ENCODE data around the gene CTNNBL1.
"Not testable (repeated sequence)": the region's sequence is repeated elsewhere in the genome, so short reads cannot be mapped to it uniquely, and the experiment has no call there.

CTNNBL1 gene

DNA sequence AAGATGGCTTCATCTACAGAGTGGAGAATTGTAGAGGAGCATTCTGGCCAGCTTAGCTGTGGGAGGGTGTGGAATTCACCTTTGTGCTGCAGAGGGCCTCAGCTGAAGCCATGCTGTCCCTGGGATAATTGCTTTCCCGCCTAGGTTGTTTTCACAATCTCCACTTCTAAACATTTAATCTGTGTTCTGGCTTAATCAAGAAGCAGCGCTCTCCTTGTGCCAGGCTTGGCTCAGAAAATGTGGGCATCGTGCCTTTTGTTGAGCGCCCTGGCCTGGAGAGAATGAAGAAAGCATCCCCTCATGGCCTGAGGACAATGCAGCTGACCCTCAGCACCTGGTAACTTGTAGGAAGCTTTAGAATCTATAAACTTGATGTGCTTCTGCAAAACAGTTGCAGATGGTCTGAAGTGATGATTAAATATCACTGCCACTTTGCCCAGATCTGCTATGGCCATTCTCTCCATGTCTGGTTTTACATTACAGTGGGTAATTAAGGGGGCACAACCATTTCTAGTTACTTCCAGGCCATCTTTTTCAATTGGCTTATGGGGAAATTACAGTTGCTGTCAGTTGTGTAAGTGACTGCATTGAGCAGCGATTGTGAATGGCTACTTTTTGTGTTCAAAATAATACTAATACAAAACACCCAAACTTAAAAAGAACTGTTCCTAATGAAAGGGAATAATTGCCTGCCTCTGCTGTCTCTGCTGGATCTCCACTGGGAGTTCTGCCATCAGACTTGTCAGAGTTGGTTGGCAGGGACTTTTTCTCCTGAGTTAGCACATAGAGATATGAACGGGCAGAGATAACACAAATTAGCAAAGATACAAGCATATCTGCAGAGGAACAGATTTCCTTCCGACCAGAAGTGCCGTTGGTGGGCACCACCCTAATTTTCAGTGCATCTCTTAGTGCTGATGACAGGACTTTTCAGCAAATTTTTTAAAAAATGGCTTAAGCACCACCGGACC, 18.4 kb downstream of the CTNNBL1 start:
- no peak for DNase-seq (ENCODE audit: low read depth)

DNA sequence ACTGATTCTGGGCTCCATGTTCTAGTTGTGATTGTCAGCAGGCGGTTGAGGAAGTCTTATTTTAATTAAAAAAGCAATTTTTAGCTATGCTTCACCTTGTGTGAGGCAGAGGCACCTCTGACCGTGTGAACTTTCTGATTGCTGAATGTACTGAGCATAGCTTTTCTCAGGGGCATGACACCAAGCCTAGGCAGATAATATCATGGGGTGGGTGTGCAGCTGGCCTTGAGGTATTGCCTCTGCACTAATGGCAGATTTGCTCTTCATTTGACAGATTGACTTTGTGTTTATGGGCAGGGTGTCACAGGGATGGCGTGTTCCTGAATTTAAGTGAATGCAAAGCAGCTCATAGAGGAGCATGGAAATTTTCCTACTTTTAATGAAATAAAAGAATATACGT, 19.6 kb downstream of the CTNNBL1 start:
- DNase-seq (ENCODE audit: low read depth) = no peak

DNA sequence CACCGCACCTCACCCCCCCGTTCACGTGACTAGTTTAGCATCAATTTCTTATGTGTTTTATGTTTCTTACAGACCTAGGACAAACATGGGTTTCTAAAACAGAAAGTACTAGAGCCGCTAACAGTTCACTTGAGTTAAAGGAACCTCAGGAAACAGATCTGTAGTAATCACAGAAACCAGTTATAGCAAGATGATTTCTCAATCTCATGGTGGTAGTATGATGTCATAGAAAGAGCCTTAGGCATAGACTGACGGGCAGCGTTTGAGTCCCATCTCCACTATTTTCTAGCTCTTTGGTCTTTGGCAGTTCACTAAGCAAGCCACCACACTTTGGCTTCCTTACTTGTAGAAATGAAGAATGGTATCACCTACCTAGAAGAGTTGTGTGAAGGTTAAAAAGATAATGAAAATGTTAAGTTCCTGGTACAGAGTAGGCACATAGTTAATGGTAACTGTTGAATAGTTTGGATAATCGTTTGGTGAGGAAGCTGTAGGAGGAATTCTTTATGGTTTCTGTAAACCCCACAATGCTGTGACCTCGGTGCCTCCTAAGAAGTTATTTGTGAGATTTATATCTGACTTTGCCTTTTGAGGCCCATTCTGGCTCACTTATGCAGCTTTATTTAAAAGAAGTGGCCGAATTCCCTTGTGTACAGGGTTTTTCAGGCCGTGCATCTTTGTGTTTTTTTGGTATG, 21.3 kb downstream of the CTNNBL1 start:
- no peak for DNase-seq (ENCODE audit: low read depth)

DNA sequence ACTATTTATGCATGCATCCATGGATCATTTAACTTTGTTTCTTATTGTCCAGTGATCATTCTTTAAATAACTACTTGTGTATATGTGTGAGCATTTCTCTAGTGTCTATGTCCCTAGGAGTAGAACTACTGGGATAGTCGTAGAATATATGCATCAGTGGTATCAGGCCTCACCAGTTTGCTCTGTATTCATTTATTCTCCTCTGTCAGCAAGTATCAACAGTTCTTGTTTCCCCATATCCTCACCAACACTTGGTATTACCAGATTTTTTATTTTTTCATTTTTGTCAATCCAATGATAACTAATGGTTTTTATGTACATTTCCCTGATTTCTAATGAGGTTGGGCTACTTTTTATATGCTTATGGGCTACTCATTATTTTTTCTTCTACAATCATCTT, 27.9 kb downstream of the CTNNBL1 start:
- DNase-seq (ENCODE audit: low read depth) = no peak

DNA sequence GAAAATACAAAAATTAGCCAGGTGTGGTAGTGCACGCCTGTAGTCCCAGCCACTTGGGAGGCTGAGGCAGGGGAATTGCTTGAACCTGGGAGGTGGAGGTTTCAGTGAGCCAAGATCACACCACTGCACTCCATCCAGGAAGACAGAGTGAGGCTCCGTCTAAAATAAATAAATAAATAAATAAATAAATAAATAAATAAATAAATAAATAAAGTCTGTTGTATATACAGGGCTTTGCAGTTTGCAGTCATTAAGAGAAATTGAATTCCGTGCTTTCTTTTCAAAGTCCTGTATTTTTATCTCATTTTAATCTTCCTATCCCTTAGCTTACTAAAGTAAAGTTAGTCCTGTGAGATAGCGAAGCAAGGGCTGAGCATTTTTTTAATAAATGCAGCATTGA, 28.5 kb downstream of the CTNNBL1 start:
- DNase-seq (ENCODE audit: low read depth) = not testable (repeated sequence)

DNA sequence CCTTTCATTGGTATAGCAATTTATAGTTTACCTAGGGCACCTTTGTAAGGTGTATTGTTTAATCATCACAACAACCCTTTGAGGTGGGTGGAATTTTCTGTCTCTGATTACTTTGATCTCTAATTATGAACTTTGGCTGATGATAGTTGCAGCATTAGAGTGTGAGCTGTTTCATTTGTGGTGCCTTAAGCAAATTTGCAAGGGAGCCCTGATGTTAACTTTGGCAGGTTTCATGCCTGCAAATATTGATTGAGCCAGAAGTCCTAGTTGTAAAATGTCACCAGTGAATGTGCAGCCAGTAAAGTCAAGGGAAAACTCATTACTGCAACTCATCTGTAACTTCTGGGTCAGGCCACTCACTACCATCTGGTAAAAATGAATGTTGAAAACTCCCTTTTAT, 29.8 kb downstream of the CTNNBL1 start:
- DNase-seq (ENCODE audit: low read depth) = no peak

DNA sequence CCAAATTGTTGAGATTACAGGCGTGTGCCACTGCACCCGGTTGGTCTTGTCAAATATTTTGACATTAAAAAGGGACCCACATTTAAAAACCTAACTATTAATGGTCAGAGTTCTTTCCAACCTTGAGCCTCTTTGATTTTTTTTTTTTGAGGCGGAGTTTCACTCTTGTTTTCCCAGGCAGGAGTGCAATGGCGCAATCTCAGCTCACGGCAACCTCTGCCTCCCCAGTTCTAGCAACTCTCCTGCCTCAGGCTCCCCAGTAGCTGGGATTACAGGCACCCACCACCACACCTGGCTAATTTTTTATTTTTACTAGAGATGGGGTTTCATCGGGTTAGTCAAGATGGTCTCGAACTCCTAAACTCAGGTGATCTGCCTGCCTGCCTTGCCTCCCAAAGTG, 31.3 kb downstream of the CTNNBL1 start:
- DNase-seq (ENCODE audit: low read depth) = no peak

DNA sequence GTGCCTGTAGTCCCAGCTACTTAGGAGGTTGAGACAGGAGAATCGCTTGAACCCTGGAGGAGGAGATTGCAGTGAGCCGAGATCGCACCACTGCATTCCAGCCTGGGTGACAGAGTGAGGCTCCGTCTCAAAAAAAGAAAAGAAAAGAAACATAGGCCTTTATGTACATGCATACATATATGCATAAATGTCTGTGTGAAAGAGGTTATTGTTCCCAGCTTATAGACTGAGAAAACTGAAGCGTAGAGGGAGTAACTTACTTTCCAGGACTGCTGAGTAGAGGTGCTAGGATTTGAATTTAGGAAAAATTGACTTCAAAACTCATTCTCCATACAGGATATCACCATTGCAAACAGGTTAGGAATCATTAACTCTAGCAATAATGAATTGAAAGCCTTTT, 32.0 kb downstream of the CTNNBL1 start:
- DNase-seq (ENCODE audit: low read depth) = no peak

DNA sequence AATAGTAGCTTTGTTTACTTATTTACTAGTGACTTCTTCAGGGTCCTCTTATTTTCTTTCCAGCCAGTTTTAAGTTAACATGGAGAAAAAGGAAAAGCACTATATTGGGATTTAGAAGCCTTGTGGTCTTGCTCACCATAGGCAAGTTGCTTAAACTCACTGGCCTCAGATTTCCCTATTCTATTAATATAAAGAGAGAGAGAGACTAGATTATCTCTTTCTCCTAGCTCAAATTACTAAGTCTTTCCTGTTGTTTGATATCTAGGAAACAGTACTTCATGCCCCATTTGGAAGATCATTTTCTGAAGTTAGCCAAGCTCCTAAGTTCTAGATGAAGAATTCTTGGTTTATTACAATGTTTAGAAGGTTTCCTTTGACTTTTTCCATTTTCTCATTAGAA, 32.5 kb downstream of the CTNNBL1 start:
- DNase-seq (ENCODE audit: low read depth) = no peak

DNA sequence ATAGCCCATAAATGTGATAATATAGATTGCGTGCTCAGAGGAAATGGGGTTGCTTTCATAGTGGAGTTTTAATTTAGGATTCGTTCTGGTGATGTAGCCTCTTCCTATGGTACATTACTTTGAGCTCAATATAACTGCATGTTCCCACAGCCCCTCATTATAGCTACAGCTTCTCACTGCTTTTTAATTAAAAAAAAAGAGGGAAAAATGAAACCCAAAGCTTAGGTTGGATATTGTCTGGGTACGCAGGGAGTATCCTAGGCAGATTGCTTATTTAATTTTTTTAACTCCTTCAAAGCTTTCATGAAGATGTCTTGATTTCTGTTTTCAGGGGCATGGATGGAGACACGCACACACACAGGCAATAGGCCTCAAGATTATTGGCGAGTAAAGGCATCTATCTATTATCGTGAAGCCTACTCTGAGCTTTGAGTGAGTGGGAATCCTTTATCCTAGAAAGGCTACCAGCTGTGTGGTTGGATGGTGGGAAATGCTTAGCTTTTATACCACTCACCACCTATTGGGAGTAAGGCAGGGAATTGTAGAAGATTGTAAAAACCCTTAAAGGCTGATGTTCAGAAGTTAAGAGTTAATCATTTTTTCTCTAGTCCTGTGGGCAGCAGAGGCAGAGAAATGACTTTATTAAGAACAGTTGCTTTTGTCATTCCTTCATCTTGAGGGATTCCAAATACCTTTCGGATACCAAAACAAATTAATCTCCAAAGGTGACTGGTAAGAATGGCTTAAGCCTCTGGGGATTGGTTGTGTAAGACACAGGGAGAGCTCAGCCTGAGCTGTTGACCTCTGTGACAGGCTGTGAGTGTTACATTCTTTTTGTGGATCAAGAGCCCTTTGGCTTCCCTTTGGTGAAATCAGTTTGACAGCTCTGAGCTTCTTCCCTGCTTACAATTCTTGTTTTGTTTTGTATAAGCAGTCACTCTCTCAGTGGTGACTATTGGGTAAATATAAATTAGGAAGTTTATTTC, 33.4 kb downstream of the CTNNBL1 start:
- DNase-seq (ENCODE audit: low read depth) = no peak

DNA sequence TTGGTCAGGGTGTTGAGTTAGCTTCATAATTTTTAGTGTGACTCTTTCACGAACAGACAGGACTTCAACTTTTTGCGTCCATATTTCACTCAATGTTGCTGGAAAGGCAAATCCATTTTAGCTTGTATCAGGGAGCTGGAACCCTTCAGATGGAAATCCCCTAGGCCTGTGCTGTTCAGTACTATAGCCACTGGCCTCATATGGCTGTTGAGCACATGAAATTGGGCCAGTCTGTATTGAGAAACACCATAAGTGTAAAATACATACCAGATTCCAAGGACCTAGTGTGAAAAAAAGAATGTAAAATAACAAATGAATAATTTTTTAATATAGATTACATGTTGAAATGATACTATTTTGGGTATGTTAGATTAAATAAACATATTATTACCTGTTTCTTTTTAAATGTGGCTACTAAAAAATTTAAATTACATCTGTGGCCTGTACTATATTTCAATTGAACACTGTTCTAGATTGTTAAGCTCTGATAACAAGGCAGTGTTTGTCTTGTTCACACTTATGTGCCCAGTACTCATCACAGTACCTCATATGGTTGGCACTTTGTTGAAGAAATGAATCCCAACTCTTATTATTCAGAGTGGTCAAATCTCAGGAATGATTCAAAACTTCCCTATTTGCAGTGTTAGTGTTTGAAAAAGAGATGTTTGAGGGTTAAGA, 34.3 kb downstream of the CTNNBL1 start:
- DNase-seq (ENCODE audit: low read depth) = no peak

DNA sequence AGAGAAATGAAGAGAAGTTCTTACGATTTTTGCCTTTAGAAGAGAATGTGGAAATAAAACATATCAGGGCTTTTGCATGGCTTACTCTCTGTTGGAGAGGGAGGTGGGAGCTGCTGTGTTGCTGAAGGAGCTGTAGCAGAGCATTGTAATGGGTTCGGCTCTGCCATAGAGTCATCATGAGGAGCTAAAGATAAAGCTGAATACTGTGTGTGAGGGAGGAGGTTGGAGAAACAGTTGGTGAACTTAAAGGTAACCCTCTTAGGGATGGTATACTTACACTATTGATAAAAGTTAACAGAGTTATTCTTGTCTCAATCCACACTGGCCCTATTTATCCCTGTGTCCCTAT, 34.8 kb downstream of the CTNNBL1 start:
- no peak for DNase-seq (ENCODE audit: low read depth)

DNA sequence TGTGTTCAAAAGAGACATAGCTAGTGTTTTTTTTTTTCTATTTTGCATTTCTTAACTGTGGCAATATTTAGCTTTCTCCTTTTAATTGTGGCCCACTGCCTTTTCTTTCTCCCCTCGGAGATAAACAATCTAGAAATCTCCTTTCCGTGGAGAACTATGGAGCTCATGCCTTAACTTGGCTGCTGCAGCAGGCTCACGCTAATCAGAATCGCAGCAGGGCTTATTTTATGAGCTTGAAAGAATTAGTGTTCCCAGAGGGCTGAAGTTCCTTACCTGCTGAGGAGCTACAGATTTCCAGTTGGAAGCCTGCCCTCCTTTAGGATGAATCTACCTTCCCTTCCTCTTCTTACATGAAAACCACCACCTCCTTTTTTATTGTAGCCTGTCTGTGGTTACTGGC, 35.6 kb downstream of the CTNNBL1 start:
- DNase-seq (ENCODE audit: low read depth) = no peak

DNA sequence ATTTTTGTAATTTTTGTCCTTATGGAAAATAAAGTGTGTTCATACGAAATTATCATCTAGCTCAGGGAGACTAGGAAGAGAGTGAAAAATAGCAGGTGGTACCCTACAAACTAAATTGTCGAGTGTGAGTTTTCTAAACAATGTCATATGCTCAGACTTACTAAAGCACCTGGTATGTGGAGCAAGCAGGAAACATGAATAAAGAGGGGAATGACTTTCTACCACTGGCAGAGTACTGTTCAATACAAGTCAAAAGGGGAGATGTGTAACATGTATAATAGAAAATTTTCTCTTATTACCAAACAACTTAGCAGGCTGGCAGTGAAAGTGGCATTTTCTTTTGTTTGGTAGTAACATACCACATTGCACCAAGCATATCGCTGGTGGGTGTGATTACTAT, 36.1 kb downstream of the CTNNBL1 start:
- DNase-seq (ENCODE audit: low read depth) = no peak

DNA sequence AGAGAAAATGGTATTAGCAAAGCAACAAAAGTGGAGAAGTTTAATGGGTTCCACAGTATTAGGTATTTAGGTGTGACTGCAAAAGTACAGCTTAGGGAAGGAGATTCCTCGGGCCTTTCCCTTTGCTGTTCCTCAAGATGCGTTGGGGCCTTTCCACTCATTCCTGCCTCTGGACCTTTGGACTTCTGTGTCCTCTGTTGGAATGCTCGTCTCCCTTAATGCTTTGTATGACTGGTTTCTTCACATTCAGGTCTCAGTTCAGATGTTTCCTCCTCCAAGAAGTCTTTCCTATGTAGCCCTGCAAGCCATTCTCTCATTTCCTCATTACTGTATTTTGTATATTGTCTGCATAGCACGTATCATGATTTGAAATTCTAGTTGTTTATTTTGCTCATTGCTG, 39.6 kb downstream of the CTNNBL1 start:
- DNase-seq (ENCODE audit: low read depth) = no peak

DNA sequence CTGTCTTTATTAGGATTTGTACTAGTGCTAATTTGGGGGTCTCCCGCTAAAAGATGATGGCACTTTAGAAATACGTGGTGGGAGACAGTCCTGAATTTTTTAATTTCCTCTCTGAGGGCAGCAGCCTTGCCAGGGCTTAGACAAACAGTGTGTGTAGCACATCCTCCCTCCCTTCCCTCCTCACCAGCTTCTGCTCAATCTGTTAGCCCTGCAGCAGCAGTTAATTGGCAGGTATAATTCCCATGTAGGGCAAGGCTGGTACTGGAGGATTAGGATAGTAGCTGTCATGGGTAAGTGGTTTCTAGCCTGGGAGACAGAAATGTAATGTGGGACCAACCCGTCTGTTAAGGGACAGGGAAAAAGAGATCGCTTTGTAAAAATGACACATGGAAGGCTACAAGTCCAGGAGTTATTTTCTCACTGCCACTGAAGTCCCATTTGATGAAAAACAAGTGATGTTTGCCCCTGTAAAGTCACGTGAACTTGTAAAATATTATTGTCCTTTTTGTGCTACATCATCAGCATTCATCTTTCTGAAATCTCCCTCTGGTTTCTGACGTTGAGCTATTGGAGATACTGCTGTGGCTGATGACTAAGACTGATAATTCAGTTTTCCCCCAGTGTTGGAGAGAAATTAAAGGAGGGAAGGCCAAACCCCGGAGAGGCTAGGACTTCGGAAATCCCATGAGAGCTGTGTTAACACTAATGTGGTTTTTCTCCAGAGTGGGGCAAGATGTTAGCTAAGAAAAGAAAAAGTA, 40.6 kb downstream of the CTNNBL1 start:
- no peak for DNase-seq (ENCODE audit: low read depth)

DNA sequence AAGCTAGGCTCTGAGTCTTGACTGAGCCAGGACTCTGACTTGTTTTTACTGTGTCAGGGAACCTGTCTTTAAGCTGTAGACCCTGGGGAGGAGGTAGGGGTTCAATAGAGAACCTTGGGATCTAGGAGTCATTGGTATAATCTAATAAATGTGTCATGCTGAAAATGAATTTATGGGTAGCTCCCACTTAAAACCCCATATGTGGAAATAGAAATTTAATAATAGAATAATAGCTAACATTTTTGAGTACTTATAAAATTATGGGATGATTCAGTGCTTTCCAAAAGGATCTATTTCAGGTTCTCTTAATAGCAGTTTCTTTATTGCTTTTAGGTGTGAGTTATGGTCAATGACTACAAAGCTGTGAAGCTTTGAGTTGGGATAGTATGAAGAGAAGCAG, 41.7 kb downstream of the CTNNBL1 start:
- DNase-seq (ENCODE audit: low read depth) = no peak

DNA sequence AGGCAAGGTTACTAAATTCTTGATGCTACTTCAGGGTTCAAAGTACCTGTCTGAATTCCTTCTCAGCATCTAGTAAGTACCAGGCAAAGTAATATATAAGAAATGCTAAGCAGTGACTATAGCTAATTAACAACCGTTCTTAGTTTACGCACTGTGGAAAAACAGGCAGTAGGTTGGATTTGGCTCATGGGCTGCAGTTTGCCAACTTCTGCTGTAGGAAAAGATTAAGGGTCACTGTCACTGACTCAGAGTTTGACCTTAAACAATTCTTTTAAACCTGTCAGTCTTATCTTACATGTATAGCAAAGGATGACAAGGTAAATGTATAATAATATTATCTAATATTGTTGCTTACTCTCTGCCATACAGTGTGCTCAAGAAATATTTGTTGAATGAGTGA, 42.3 kb downstream of the CTNNBL1 start:
- DNase-seq (ENCODE audit: low read depth) = no peak

DNA sequence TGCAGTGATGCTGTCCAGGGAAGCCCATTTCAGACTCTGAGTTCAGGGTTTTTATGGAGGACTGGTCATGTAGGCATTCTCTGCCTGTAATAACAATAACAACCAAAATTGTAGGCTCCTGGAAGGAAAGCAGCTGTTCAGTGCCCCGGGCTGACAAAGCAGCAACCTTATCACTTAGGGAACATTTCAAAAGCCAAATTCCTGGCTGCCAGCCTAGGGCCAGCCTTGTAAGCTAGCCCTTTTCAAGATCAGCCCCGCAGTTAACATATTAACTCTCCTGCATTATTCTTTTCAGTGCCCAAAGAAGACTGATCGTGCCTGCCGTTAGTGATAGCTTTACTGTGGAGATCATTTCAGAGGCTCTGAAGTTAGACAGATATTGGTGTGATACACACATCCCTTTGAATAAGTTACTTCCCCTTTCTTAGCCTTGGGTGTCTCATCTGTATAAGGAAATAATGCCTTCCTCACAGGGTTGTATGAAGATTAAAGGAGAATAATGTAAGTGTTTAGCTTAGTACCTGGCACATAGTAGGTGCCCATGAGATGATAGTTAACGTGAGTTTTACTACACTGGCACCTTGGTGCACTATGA, 44.1 kb downstream of the CTNNBL1 start:
- no peak for DNase-seq (ENCODE audit: low read depth)

DNA sequence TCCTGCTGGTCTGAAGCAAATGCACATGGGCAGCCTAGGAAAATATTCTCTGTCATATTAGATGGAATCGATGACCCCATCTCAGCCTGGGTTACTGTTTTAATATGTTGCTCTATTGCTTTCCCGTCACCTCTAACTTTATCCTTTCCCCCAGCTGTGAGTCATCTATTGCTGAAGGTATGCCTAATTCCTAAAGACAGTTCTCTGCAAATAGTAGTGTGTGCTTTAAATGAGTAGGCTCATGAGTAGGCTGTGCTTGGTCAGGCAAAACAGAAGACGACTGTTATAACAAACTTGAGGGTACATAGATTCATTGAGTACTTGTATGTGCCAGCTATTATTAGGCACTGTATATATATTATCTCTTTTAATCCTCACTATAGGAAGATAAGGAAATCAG, 47.2 kb downstream of the CTNNBL1 start:
- no peak for DNase-seq (ENCODE audit: low read depth)

DNA sequence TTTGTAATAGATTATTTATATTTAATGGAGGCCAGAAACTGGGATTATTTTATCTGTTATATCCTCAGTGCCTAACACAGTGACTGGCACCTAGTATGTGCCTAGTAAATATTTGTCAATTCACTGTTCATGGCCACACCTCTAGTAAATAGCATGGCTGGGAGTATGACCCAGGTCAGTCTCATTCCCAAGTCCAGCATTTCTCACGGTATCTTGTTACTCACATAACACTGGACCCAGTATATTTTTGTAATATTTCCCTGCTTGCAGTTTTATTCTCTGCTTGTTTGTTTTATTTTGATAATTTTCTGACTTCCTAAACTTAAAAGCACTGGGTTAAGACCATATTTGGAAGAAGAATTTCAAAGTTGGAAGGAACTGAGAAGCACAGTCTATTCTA, 47.7 kb downstream of the CTNNBL1 start:
- no peak for DNase-seq (ENCODE audit: low read depth)

All from activated T-helper 1 cell treated with Interleukin-2 at 50 U/mL for 16 hours (primary cell).